ENCODE data around the gene GRID2.

Gene GRID2

DNA sequence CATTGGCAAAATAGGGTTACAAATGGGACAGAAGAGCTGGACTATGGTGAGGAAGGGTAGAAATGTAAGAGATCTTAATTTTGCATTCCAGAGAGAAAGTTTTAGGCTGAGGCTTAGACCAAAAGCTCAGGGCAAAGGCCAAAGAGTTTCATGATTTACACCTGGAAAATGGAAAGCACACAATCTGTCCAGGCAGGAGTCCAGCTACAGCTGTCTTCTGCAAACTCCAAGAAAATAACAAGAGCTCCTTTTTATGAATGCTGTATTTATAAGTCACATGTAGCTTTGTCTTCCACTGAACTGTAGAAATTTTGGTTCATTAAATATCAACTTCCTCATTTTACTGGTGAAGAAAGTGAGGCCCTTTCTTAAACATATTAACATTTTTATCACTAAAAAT lies 1236.8 kb downstream of the GRID2 start:
- Histone ChIP-seq H3K9me3 (ENCODE audit: control insufficient read depth, low read length) (no peaks in the 10 kb centered on the region), H3K27ac (no peak overlapping the region), H3K4me1 (no peaks in the 10 kb centered on the region), H3K36me3 (ENCODE audit: control insufficient read depth, insufficient read depth, low read length) (no peaks in the 10 kb centered on the region), H3K4me2 (ENCODE audit: low read length) (no peak overlapping the region), H3K27me3 (ENCODE audit: control insufficient read depth, insufficient read depth, low read length) (no peaks in the 10 kb centered on the region), H3K4me3 (ENCODE audit: low read depth, low read length) (no peak overlapping the region), H3K79me2 (no peaks in the 10 kb centered on the region), H2AFZ (no peak overlapping the region), H3K9ac (no peak overlapping the region)
- TF ChIP-seq, protein P1, sequence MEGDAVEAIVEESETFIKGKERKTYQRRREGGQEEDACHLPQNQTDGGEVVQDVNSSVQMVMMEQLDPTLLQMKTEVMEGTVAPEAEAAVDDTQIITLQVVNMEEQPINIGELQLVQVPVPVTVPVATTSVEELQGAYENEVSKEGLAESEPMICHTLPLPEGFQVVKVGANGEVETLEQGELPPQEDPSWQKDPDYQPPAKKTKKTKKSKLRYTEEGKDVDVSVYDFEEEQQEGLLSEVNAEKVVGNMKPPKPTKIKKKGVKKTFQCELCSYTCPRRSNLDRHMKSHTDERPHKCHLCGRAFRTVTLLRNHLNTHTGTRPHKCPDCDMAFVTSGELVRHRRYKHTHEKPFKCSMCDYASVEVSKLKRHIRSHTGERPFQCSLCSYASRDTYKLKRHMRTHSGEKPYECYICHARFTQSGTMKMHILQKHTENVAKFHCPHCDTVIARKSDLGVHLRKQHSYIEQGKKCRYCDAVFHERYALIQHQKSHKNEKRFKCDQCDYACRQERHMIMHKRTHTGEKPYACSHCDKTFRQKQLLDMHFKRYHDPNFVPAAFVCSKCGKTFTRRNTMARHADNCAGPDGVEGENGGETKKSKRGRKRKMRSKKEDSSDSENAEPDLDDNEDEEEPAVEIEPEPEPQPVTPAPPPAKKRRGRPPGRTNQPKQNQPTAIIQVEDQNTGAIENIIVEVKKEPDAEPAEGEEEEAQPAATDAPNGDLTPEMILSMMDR (IDR thresholded peaks at IDR 0.05), result no peak

DNA sequence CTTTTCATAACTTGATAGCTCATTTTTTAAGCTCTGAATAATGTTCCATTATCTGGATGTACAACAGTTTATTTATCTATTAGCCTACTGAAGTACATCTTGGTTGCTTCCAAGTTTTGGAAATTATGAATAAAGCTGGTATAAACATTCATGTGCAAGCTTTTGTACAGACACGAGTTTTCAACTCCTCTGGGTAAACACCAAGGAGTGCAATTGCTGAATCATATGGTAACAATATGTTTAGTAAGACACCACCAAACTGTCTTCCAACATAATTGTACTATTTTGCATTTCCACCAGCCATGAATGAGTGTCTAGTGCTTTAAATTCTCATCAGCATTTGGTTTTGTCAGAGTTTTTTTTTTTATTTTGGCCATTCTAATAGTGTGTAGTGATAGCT lies 1258.1 kb downstream of the GRID2 start:
- H3K36me3 ChIP-seq (ENCODE audit: control insufficient read depth, insufficient read depth, low read length), result no peaks in the 10 kb centered on the region
- H2AFZ ChIP-seq, result no peak overlapping the region
- no peaks in the 10 kb centered on the region for H3K27me3 ChIP-seq (ENCODE audit: control insufficient read depth, insufficient read depth, low read length)
- no peak overlapping the region for H3K4me2 ChIP-seq (ENCODE audit: low read length)
- no peak overlapping the region for H3K9ac ChIP-seq
- no peak overlapping the region for H3K27ac ChIP-seq
- no peaks in the 10 kb centered on the region for H3K9me3 ChIP-seq (ENCODE audit: control insufficient read depth, low read length)
- no peaks in the 10 kb centered on the region for H3K4me1 ChIP-seq
- TF ChIP-seq, protein P1 (IDR thresholded peaks at IDR 0.05), result no peak
- H3K4me3 ChIP-seq (ENCODE audit: low read depth, low read length), result no peak overlapping the region
- H3K79me2 ChIP-seq, result no peaks in the 10 kb centered on the region

DNA sequence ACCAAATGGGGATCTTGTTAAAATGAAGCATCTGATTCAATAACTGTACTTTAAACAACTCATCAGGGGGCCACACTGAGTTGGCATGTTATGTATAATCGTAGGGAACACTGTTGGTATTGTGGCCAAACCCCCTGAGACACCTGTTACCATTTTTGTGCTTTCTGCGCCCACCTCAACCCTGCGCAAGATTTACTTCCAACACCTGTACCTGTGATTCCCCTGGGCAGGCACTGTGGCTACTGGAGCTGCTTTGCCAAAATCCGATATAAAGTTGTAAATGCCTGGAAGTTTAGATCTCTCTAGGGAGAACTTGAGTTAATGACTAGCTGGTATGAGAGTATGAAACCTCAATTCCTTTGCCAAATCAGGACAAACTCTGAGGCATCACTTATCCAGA lies 1265.0 kb downstream of the GRID2 start:
- Histone ChIP-seq H3K4me1 (no peaks in the 10 kb centered on the region), H3K27me3 (ENCODE audit: control insufficient read depth, insufficient read depth, low read length) (no peaks in the 10 kb centered on the region), H3K79me2 (no peaks in the 10 kb centered on the region), H3K4me2 (ENCODE audit: low read length) (no peak overlapping the region), H3K27ac (no peak overlapping the region), H3K36me3 (ENCODE audit: control insufficient read depth, insufficient read depth, low read length) (no peaks in the 10 kb centered on the region), H2AFZ (no peak overlapping the region), H3K9me3 (ENCODE audit: control insufficient read depth, low read length) (no peaks in the 10 kb centered on the region), H3K9ac (no peak overlapping the region), H3K4me3 (ENCODE audit: low read depth, low read length) (no peak overlapping the region)
- TF ChIP-seq, protein P1 (IDR thresholded peaks at IDR 0.05), result no peak

DNA sequence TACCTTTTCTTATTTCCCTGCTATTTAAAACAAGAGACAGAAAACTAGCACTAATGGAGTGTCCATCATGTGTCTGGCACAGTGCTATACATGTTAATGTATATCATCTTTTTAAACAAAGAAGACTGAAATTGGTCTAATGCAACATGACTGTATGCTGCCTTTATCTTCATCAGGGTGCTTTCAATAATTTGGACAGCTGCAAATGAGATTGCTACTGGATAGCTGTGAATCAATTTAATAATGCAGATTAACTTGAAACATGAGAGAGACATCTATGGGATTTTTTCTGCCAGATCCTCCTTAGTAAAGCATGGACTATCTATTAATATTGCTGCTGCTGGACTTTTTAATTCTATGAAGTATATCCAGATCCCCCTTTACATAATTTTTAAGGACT lies 1269.5 kb downstream of the GRID2 start:
- H3K36me3 ChIP-seq (ENCODE audit: control insufficient read depth, insufficient read depth, low read length), result no peaks in the 10 kb centered on the region
- H3K4me2 ChIP-seq (ENCODE audit: low read length), result no peak overlapping the region
- H3K27me3 ChIP-seq (ENCODE audit: control insufficient read depth, insufficient read depth, low read length), result no peaks in the 10 kb centered on the region
- no peaks in the 10 kb centered on the region for H3K79me2 ChIP-seq
- no peak overlapping the region for H3K4me3 ChIP-seq (ENCODE audit: low read depth, low read length)
- no peaks in the 10 kb centered on the region for H3K4me1 ChIP-seq
- H2AFZ ChIP-seq, result no peak overlapping the region
- no peak overlapping the region for H3K9ac ChIP-seq
- H3K27ac ChIP-seq, result no peak overlapping the region
- TF ChIP-seq, protein P1 (IDR thresholded peaks at IDR 0.05), result no peak
- H3K9me3 ChIP-seq (ENCODE audit: control insufficient read depth, low read length), result no peaks in the 10 kb centered on the region

DNA sequence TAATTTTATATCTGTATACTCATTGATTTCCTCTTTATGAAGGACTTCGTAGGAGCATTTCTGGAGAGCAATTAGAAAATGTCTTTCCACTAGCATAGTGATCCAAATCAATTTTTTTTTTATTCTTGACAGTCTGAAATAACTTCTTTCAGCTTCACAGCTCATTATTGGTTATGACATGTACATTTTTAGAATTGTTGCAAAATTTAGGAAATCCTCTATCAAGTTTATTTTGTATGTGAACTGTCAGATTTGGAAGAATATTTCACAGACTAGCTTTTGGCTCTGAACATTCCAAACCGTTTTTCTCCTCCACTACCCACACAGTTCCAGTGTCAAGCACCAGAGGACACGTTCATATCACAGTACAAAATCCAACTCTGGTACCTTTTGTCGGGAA lies 1275.2 kb downstream of the GRID2 start:
- Histone ChIP-seq H3K9ac (no peak overlapping the region), H3K36me3 (ENCODE audit: control insufficient read depth, insufficient read depth, low read length) (no peaks in the 10 kb centered on the region), H3K27me3 (ENCODE audit: control insufficient read depth, insufficient read depth, low read length) (no peaks in the 10 kb centered on the region), H3K9me3 (ENCODE audit: control insufficient read depth, low read length) (no peaks in the 10 kb centered on the region), H3K4me1 (no peaks in the 10 kb centered on the region), H3K27ac (no peak overlapping the region), H3K4me2 (ENCODE audit: low read length) (no peak overlapping the region), H3K4me3 (ENCODE audit: low read depth, low read length) (no peak overlapping the region), H3K79me2 (no peaks in the 10 kb centered on the region), H2AFZ (no peak overlapping the region)
- TF ChIP-seq, protein P1 (IDR thresholded peaks at IDR 0.05), result no peak
